Measurements from ENCODE around the gene CHRND. TPM values are rescaled to one million over a fixed set of nuclear protein-coding genes. Genes with fewer than 3 reads are reported as not detected.

Gene CHRND
- total RNA-seq, 1 donor, result not detected

- no peak for TF ChIP-seq CTCF (IDR thresholded peaks at IDR 0.05; ENCODE audit: insufficient read depth, low read depth, low read length)
- no peak overlapping the region for H3K4me3 ChIP-seq (ENCODE audit: low read depth, low read length)
- DNase-seq (ENCODE audit: low read depth), result no peak
Measured at GRCh38 chr2:232513353-232513752, 12.6 kb upstream of the CHRND start.

- no peak overlapping the region for H3K4me3 ChIP-seq (ENCODE audit: low read depth, low read length)
- DNase-seq (ENCODE audit: low read depth), result no peak
- TF ChIP-seq CTCF (IDR thresholded peaks at IDR 0.05; ENCODE audit: insufficient read depth, low read depth, low read length), result no peak
Measured at GRCh38 chr2:232515639-232516038, 10.3 kb upstream of the CHRND start.

- no peak overlapping the region for H3K4me3 ChIP-seq (ENCODE audit: low read depth, low read length)
- no peak for TF ChIP-seq CTCF (IDR thresholded peaks at IDR 0.05; ENCODE audit: insufficient read depth, low read depth, low read length)
- DNase-seq (ENCODE audit: low read depth), result no peak
Measured at GRCh38 chr2:232516551-232516950, 9.4 kb upstream of the CHRND start.

- TF ChIP-seq CTCF (IDR thresholded peaks at IDR 0.05; ENCODE audit: insufficient read depth, low read depth, low read length), result no peak
- DNase-seq (ENCODE audit: low read depth), result no peak
- no peak overlapping the region for H3K4me3 ChIP-seq (ENCODE audit: low read depth, low read length)
Measured at GRCh38 chr2:232518844-232519243, 7.1 kb upstream of the CHRND start.

- no peak for DNase-seq (ENCODE audit: low read depth)
- H3K4me3 ChIP-seq (ENCODE audit: low read depth, low read length), result no peak within 1 kb of the TSS
Measured at GRCh38 chr2:232519581-232520438, 6.2 kb upstream of the CHRND start, which contains the start of gene PRSS56. Gene PRSS56 (plus strand): TSS chr2:232520388. CDS start chr2:232520599, 211 bp downstream.

GRCh38 chr2:232520489-232520888 is 5.5 kb upstream of the CHRND start:
- no peak for TF ChIP-seq CTCF (IDR thresholded peaks at IDR 0.05; ENCODE audit: insufficient read depth, low read depth, low read length)
- H3K4me3 ChIP-seq (ENCODE audit: low read depth, low read length), result no peak overlapping the region
- DNase-seq (ENCODE audit: low read depth), result no peak

More at GRCh38 chr2:232519581-232520438, 6.2 kb upstream of the CHRND start, which contains the start of gene PRSS56:
- TF ChIP-seq CTCF (IDR thresholded peaks at IDR 0.05; ENCODE audit: insufficient read depth, low read depth, low read length), result no peak

Measured in fibroblast of villous mesenchyme (primary cell).